Measurements from ENCODE around the gene GRK5.

- TF ChIP-seq CBFA2T3 (IDR thresholded peaks at IDR 0.05) = no peak
- no peak for TF ChIP-seq TARDBP (IDR thresholded peaks at IDR 0.05)
- TF ChIP-seq L3MBTL2 (IDR thresholded peaks at IDR 0.05) = no peak
- TF ChIP-seq PRDM10 (IDR thresholded peaks at IDR 0.05; ENCODE audit: partially characterized antibody) = no peak
- TF ChIP-seq NRF1 (conservative IDR thresholded peaks at IDR 0.05 in 1 of 2, IDR thresholded peaks at IDR 0.05 in 1 of 2) = no peak
- no peak for TF ChIP-seq ZNF311 (CRISPR knock-in tag; IDR thresholded peaks at IDR 0.05)
- TF ChIP-seq SP1 (CRISPR knock-in tag; IDR thresholded peaks at IDR 0.05) = no peak
- TF ChIP-seq GABPA (tag; conservative IDR thresholded peaks at IDR 0.05; ENCODE audit: low read depth) = no peak
- TF ChIP-seq ZNF133 (CRISPR knock-in tag; IDR thresholded peaks at IDR 0.05) = no peak
These were observed 85.8 kb downstream of the GRK5 start for GRCh38 chr10:119292968-119293760.

Measured in K562 (cell line).